ACC112 (cell line): ENCODE measurements around the gene WWOX.
"Not testable (repeated sequence)": the region's sequence is repeated elsewhere in the genome, so short reads cannot be mapped to it uniquely, and the experiment has no call there.

Source experiments
- H2AFZ ChIP-seq: fragments of 200-600 bp; sonication (generic); one replicate; pipeline ENCODE4 v1.6.0; 2017; ENCODE audit warnings: antibody characterized with exemption, low read length; ENCODE audit not compliant: unreplicated experiment
- H3K27ac ChIP-seq: fragments of 200-600 bp; sonication (generic); 2 replicates; pipeline ENCODE4 v1.5.1; 2014; ENCODE audit warnings: low read depth, mild to moderate bottlenecking, antibody characterized with exemption, low read length, moderate library complexity
- H3K27me3 ChIP-seq: fragments of 200-600 bp; sonication (generic); 2 replicates; pipeline ENCODE4 v1.6.1; 2014; ENCODE audit warnings: mild to moderate bottlenecking, antibody characterized with exemption, low read length, moderate library complexity, mixed read lengths; ENCODE audit not compliant: insufficient read depth
- H3K36me3 ChIP-seq: fragments of 200-600 bp; sonication (generic); 2 replicates; pipeline ENCODE4 v1.6.1; 2016; ENCODE audit warnings: mild to moderate bottlenecking, antibody characterized with exemption, low read length, moderate library complexity, mixed read lengths; ENCODE audit not compliant: insufficient read depth
- H3K4me1 ChIP-seq: fragments of 200-600 bp; sonication (generic); one replicate; pipeline ENCODE4 v1.6.1; 2016; ENCODE audit warnings: low read length, mixed read lengths; ENCODE audit not compliant: insufficient read depth, unreplicated experiment, control insufficient read depth
- H3K4me3 ChIP-seq: fragments of 200-600 bp; sonication (generic); 2 replicates; pipeline ENCODE4 v1.5.1; 2014; ENCODE audit warnings: mild to moderate bottlenecking, low read depth, low read length
- H3K79me2 ChIP-seq: fragments of 200-600 bp; sonication (generic); one replicate; pipeline ENCODE4 v1.6.0; 2016; ENCODE audit warnings: low read length; ENCODE audit not compliant: control insufficient read depth, unreplicated experiment, insufficient read depth

The WWOX gene

DNA sequence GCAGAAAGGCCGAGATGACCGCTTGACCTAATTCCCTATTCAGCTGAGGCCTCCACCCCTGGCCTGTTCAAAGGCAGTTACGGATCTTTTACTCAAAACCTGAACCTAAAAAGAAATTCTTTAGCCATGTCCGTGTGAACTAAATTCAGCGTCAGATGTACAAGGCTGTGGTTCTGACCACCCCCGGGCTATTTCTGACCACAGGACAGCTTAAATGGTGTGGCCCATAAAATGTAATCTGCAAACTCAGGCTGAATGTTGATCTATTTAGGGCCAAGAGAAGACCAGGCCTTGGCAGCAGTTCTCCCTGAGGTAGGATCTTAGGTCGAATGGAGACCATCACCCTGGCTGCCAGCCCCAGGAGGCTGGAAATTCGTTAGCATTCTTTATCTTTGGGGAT lies 485.5 kb downstream of the WWOX start:
- Histone ChIP-seq H3K4me3 (no peak overlapping the region), H3K79me2 (no peaks in the 10 kb centered on the region), H3K4me1 (no peaks in the 10 kb centered on the region), H3K27me3 (no peaks in the 10 kb centered on the region), H2AFZ (no peak overlapping the region), H3K36me3 (no peaks in the 10 kb centered on the region), H3K27ac (no peak overlapping the region)

DNA sequence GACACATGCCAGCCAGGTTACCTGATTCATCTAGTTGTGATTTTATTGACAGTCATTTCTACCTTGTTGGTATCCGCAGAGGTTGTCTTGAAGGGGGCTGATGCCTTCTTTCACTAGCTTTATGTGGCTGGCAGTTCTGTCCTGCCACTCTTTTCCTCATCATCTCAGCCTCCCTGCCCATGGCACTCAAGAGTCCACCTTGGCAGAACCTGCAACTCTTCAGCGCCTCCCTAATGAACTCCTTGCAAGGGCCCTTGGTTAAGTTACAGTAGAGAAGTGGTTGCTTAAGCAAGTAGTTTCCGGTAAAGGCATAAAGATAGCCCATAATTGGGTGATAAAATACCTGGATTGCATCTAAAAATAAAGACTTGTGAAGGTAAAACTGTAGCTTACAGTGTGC lies 489.9 kb downstream of the WWOX start:
- H2AFZ ChIP-seq = no peak overlapping the region
- no peak overlapping the region for H3K27ac ChIP-seq
- no peaks in the 10 kb centered on the region for H3K4me1 ChIP-seq
- no peaks in the 10 kb centered on the region for H3K27me3 ChIP-seq
- no peak overlapping the region for H3K4me3 ChIP-seq
- H3K79me2 ChIP-seq = no peaks in the 10 kb centered on the region
- H3K36me3 ChIP-seq = no peaks in the 10 kb centered on the region

DNA sequence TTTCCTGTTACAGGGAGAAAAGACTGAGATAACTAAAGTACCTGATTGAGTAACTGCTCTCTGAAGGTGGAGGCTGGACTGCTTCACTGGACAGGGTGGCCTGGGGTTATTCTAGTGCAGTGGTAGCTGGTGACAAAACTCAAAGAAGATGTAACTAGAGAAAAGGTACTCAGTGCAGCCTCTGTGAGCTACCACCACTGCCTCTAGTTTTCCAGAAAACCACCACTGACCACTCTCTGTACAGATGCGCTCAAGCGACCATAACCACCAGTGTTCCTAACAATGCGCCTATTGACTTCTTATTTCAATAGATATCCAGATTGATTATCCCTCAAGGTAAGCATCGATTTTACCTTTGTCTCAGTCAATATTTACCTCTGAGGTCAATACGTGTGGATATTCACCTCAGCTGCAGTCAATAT lies 492.2 kb downstream of the WWOX start:
- Histone ChIP-seq H2AFZ (no peak overlapping the region), H3K79me2 (no peaks in the 10 kb centered on the region), H3K4me1 (no peaks in the 10 kb centered on the region), H3K36me3 (no peaks in the 10 kb centered on the region), H3K27me3 (no peaks in the 10 kb centered on the region), H3K27ac (no peak overlapping the region), H3K4me3 (no peak overlapping the region)

- no peak overlapping the region for H3K4me3 ChIP-seq
- H3K36me3 ChIP-seq = no peaks in the 10 kb centered on the region
- H3K27ac ChIP-seq = no peak overlapping the region
- H3K4me1 ChIP-seq = no peaks in the 10 kb centered on the region
- no peaks in the 10 kb centered on the region for H3K79me2 ChIP-seq
- no peaks in the 10 kb centered on the region for H3K27me3 ChIP-seq
- no peak overlapping the region for H2AFZ ChIP-seq
Measured at GRCh38 chr16:78592111-78592510, 492.7 kb downstream of the WWOX start.

DNA sequence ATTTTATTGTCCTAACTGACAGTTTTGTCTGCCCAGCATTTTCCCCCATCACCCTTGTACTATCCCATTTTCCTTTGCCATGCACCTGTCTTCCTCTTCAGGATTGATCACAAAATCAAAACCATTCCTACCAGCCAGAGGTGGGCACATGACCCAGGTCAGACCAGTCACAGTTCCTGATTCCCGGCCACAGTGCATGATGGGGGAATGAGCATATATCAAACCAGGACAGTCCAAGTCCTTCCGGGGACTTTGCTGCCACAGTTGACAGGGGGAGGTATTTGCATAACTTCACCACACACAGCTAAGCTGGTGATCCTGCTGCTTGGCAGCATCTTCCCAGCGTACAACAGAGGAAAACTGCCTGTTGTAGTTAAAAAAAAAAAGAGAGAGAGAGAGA lies 493.9 kb downstream of the WWOX start:
- H3K27me3 ChIP-seq = no peaks in the 10 kb centered on the region
- H3K4me1 ChIP-seq = no peaks in the 10 kb centered on the region
- H3K27ac ChIP-seq = no peak overlapping the region
- H3K4me3 ChIP-seq = no peak overlapping the region
- H2AFZ ChIP-seq = no peak overlapping the region
- H3K79me2 ChIP-seq = no peaks in the 10 kb centered on the region
- H3K36me3 ChIP-seq = no peaks in the 10 kb centered on the region

DNA sequence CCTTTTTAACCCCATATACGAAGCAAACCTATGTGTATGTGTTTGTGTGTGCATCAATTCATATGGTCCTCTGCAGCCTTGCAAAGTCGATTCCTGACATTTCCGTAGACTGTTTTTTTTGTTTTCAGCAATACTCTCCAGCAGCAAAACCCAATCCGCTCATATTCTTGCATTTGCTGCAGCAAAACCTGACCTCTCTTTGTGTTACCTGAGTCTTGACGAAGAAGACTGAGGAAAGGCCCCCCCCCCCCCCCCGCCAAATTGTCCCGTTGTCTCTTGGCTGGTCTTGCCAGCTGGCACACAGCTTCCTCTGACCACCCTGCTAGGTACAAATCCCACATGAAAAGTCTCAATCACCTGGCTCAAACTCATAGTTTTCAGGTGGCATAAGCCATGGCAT lies 494.7 kb downstream of the WWOX start:
- Histone ChIP-seq H3K27me3 (no peaks in the 10 kb centered on the region), H3K4me3 (no peak overlapping the region), H3K36me3 (no peaks in the 10 kb centered on the region), H2AFZ (no peak overlapping the region), H3K79me2 (no peaks in the 10 kb centered on the region), H3K4me1 (no peaks in the 10 kb centered on the region), H3K27ac (no peak overlapping the region)

DNA sequence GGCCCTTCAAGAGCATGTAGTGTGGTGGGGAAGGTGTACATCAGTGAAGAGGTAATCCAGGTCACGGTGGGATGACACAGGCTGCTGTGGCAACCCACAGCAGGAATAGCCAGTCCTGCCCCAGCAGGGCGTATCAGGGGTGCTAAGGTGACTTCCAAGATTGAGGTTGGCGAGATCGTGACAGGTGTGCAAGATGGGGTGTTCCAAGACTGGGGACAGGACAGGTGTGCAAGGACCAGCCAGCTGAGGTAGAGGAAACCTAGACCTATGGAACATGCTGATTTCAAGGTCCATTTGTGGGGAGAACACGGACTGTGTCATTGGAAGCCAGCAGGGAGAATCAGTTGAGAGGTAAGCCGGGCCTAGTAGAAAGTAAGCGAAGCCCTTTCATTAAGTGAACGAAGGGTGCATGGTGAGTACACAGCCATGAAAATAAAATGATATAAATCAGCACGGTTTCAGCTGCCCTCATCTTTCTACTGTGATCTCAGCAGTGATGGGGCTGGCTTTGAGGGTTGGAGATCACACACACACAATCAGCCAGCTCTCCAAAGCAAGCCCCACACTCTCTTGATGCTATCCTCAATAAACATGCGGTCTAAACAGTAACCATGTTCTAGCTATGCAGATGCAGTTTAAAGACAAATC lies 497.0 kb downstream of the WWOX start:
- no peak overlapping the region for H3K27ac ChIP-seq
- H2AFZ ChIP-seq = no peak overlapping the region
- no peaks in the 10 kb centered on the region for H3K79me2 ChIP-seq
- no peaks in the 10 kb centered on the region for H3K36me3 ChIP-seq
- H3K27me3 ChIP-seq = no peaks in the 10 kb centered on the region
- no peak overlapping the region for H3K4me3 ChIP-seq
- no peaks in the 10 kb centered on the region for H3K4me1 ChIP-seq

GRCh38 chr16:78596996-78597422 lies 497.6 kb downstream of the WWOX start:
- Histone ChIP-seq H3K36me3 (no peaks in the 10 kb centered on the region), H3K4me3 (no peak overlapping the region), H3K27ac (no peak overlapping the region), H2AFZ (no peak overlapping the region), H3K27me3 (no peaks in the 10 kb centered on the region), H3K79me2 (no peaks in the 10 kb centered on the region), H3K4me1 (no peaks in the 10 kb centered on the region)

DNA sequence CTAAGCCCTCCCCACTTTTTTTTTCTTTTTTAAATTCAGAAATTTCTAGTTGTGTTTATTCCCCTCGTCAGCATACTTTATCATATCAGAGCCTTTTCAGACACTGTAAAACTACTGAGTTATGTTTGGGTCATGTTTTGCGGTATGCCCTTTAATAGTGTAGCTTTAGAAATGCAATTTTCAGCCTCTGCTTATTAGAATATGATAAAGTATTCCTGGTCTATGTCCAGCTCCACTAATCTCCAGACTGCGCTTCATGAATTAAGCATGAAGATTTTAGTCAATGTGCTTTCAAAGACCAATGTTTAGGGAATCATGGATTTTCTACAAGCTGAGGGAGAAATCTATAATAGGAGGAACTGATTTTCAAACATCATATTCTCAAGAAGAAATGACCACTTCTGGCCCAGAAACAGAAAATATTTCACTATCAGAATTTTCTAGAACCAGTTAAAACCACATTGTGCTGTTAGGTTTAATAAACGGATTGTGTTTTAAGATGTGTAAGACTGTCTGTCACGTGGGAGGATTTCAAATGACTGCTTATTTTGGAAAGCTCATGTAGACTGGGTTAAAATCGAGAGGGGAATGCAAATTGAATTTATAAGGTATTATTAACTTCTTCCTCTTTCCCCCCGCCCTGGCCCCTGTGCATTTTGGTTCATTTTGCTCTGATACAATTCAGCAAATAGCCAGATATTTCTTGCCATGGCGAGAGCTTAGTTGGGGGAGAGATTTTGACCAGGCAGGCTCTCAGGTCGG lies 498.5 kb downstream of the WWOX start:
- Histone ChIP-seq H2AFZ (no peak overlapping the region), H3K4me1 (no peaks in the 10 kb centered on the region)

GRCh38 chr16:78599271-78599670 lies 499.8 kb downstream of the WWOX start:
- Histone ChIP-seq H3K27ac (no peak overlapping the region), H3K36me3 (no peaks in the 10 kb centered on the region), H3K79me2 (no peaks in the 10 kb centered on the region), H2AFZ (no peak overlapping the region), H3K4me3 (no peak overlapping the region), H3K27me3 (no peaks in the 10 kb centered on the region), H3K4me1 (no peaks in the 10 kb centered on the region)

More for the DNA sequence above, 498.5 kb downstream of the WWOX start:
- H3K36me3 ChIP-seq = no peaks in the 10 kb centered on the region
- H3K4me3 ChIP-seq = no peak overlapping the region
- no peaks in the 10 kb centered on the region for H3K27me3 ChIP-seq
- no peak overlapping the region for H3K27ac ChIP-seq
- no peaks in the 10 kb centered on the region for H3K79me2 ChIP-seq

- H3K79me2 ChIP-seq, H3K36me3 ChIP-seq, H3K27me3 ChIP-seq, H3K4me3 ChIP-seq, H3K27ac ChIP-seq, H3K4me1 ChIP-seq, H2AFZ ChIP-seq: not testable (repeated sequence)
Measured at GRCh38 chr16:78604423-78605062, 505.1 kb downstream of the WWOX start.
